ENCODE measurements around the gene TP53.

TP53 gene

GRCh38 chr17:7685533-7686221 lies 1.6 kb downstream of the TP53 start:
- TF ChIP-seq EZH2phosphoT487 (IDR thresholded peaks at IDR 0.05; ENCODE audit: borderline replicate concordance, low read length): no peak
- TF ChIP-seq, protein P1, sequence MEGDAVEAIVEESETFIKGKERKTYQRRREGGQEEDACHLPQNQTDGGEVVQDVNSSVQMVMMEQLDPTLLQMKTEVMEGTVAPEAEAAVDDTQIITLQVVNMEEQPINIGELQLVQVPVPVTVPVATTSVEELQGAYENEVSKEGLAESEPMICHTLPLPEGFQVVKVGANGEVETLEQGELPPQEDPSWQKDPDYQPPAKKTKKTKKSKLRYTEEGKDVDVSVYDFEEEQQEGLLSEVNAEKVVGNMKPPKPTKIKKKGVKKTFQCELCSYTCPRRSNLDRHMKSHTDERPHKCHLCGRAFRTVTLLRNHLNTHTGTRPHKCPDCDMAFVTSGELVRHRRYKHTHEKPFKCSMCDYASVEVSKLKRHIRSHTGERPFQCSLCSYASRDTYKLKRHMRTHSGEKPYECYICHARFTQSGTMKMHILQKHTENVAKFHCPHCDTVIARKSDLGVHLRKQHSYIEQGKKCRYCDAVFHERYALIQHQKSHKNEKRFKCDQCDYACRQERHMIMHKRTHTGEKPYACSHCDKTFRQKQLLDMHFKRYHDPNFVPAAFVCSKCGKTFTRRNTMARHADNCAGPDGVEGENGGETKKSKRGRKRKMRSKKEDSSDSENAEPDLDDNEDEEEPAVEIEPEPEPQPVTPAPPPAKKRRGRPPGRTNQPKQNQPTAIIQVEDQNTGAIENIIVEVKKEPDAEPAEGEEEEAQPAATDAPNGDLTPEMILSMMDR (IDR thresholded peaks at IDR 0.05; ENCODE audit: low read depth, low read length, poor library complexity, severe bottlenecking): no peak
- Histone ChIP-seq H4K20me1 (ENCODE audit: control insufficient read depth, insufficient read depth, low read depth, low read length) (peaks cover 30% of the 10 kb centered on the region), H3K4me3 (ENCODE audit: low read length) (peak overlapping the region; percentile 96), H3K79me2 (ENCODE audit: control insufficient read depth, low read length) (peaks cover 93% of the 10 kb centered on the region), H3K4me2 (ENCODE audit: low read length) (peak overlapping the region; percentile 82), H3K9me3 (ENCODE audit: control insufficient read depth, insufficient read depth, low read length) (no peaks in the 10 kb centered on the region), H3F3A (ENCODE audit: control insufficient read depth, insufficient read depth) (peaks cover 15% of the 10 kb centered on the region), H3K36me3 (ENCODE audit: control insufficient read depth, low read length) (peaks cover 54% of the 10 kb centered on the region), H3K27me3 (ENCODE audit: control insufficient read depth, low read length) (no peaks in the 10 kb centered on the region), H3K4me1 (ENCODE audit: control insufficient read depth, low read length) (peaks cover 23% of the 10 kb centered on the region), H3K27ac (ENCODE audit: low read depth, low read length) (peak overlapping the region; percentile 79), H3K9me2 (replicated peaks; ENCODE audit: control insufficient read depth, low read length) (no peaks in the 10 kb centered on the region)

DNA sequence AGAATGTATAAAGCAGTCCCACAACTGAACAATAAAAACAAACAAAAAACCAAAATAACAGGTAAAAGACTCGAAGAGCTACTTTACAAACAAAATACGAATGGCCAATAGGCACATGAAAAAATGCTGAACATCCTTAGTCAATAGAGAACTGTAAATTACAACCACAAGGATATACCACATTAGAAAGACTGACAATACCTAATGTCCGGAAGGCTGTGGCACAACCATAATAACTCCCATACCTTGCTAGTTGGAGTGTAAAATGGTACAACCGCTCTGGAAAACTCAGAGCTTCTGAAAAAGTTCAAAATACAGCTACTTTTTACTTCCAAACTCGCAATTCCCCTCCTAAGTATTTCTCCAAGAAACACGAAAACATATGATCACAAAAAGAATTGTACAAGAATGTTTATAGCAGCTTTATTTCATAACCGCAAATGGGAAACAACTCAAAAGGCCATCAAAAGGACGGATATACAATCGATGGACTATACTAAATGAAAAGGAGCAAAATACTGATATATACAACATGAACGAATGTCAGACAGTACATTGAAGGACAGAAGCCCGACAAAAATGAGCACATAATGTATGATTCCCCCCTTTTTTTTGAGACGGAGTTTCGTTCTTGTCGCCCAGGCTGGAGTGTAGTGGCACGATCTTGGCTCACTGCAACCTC lies 2.3 kb downstream of the TP53 start:
- Histone ChIP-seq H4K20me1 (ENCODE audit: control insufficient read depth, insufficient read depth, low read depth, low read length) (peaks cover 30% of the 10 kb centered on the region), H3K36me3 (ENCODE audit: control insufficient read depth, low read length) (peaks cover 49% of the 10 kb centered on the region), H3K9me3 (ENCODE audit: control insufficient read depth, insufficient read depth, low read length) (no peaks in the 10 kb centered on the region), H3K79me2 (ENCODE audit: control insufficient read depth, low read length) (peaks cover 94% of the 10 kb centered on the region), H3K4me2 (ENCODE audit: low read length) (peak overlapping the region; percentile 82), H3K9me2 (replicated peaks; ENCODE audit: control insufficient read depth, low read length) (no peaks in the 10 kb centered on the region), H3K4me3 (ENCODE audit: low read length) (peak overlapping the region; percentile 96), H3K27ac (ENCODE audit: low read depth, low read length) (no peak overlapping the region), H3F3A (ENCODE audit: control insufficient read depth, insufficient read depth) (peaks cover 15% of the 10 kb centered on the region), H3K4me1 (ENCODE audit: control insufficient read depth, low read length) (peaks cover 23% of the 10 kb centered on the region), H3K27me3 (ENCODE audit: control insufficient read depth, low read length) (no peaks in the 10 kb centered on the region)
- no peak for TF ChIP-seq EZH2phosphoT487 (IDR thresholded peaks at IDR 0.05; ENCODE audit: borderline replicate concordance, low read length)
- TF ChIP-seq, protein P1 (IDR thresholded peaks at IDR 0.05; ENCODE audit: low read depth, low read length, poor library complexity, severe bottlenecking): no peak

GRCh38 chr17:7677388-7678067 lies 9.8 kb downstream of the TP53 start:
- H3K79me2 ChIP-seq (ENCODE audit: control insufficient read depth, low read length): peaks cover 54% of the 10 kb centered on the region
- no peaks in the 10 kb centered on the region for H3K9me2 ChIP-seq (replicated peaks; ENCODE audit: control insufficient read depth, low read length)
- H3K4me2 ChIP-seq (ENCODE audit: low read length): no peak overlapping the region
- no peak overlapping the region for H3K27ac ChIP-seq (ENCODE audit: low read depth, low read length)
- no peak overlapping the region for H3K4me3 ChIP-seq (ENCODE audit: low read length)
- no peak for TF ChIP-seq EZH2phosphoT487 (IDR thresholded peaks at IDR 0.05; ENCODE audit: borderline replicate concordance, low read length)
- TF ChIP-seq, protein P1 (IDR thresholded peaks at IDR 0.05; ENCODE audit: low read depth, low read length, poor library complexity, severe bottlenecking): no peak
- no peaks in the 10 kb centered on the region for H3F3A ChIP-seq (ENCODE audit: control insufficient read depth, insufficient read depth)
- no peaks in the 10 kb centered on the region for H3K4me1 ChIP-seq (ENCODE audit: control insufficient read depth, low read length)
- peaks cover 2% of the 10 kb centered on the region; the same call in 1 of the 2 replicates for H4K20me1 ChIP-seq (ENCODE audit: control insufficient read depth, insufficient read depth, low read depth, low read length)
- peaks cover 60% of the 10 kb centered on the region for H3K36me3 ChIP-seq (ENCODE audit: control insufficient read depth, low read length)
- no peaks in the 10 kb centered on the region for H3K27me3 ChIP-seq (ENCODE audit: control insufficient read depth, low read length)
- peaks cover 8% of the 10 kb centered on the region for H3K9me3 ChIP-seq (ENCODE audit: control insufficient read depth, insufficient read depth, low read length)
